Measurements from ENCODE around the gene KCNK1. TPM values are rescaled to one million over a fixed set of nuclear protein-coding genes. Genes with fewer than 3 reads are reported as not detected.

KCNK1 gene
- total RNA-seq, 1 experiment from 2014 or later: not detected

DNA sequence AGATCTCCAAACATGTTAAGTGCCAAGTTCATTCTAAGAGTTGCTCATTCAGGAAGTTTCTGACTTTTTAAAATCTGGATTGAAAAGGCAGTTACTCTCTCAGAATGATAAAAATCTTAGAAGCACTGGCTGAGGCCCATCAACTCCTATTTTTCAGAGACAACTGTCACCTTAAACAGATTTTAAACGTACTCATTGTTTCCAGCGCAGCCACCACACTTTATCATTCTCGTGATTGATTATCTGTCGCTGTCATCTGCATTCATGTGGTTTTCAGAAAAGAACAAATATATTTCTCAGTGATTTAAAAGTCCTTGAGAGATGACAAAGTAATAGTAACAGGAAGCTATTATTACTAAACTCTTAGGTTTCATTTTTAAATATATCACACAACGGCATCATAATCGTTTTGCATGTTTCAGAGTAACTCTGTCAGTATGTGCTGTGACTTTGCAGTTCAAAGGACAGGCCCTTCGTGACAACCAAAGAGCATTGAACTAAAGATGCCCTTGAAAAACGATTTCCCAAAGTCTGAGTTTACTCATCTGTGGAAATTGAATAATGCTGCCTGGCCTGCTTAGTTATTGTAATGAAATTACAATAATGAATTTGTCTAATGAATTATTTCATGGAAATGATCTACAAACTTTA is 14.9 kb upstream of the KCNK1 start:
- no TSS peak for BruUV-seq (replicated peaks)
- no peak for DNase-seq
- Histone ChIP-seq H3K4me3 (ENCODE audit: low read depth, low read length) (no peak overlapping the region), H3K9me3 (no peaks in the 10 kb centered on the region), H3K4me1 (no peaks in the 10 kb centered on the region), H3K36me3 (ENCODE audit: control insufficient read depth, insufficient read depth, low read length) (no peaks in the 10 kb centered on the region), H3K27me3 (replicated peaks; ENCODE audit: control insufficient read depth, insufficient read depth, low read length) (no peaks in the 10 kb centered on the region)
- Mint-ChIP-seq H3K9me3 (ENCODE audit: unreplicated experiment) (no peaks in the 10 kb centered on the region), H3K4me1 (ENCODE audit: low read depth, unreplicated experiment) (no peaks in the 10 kb centered on the region), H3K36me3 (ENCODE audit: insufficient read depth, unreplicated experiment) (no peaks in the 10 kb centered on the region), H3K4me3 (ENCODE audit: unreplicated experiment) (no peak overlapping the region), H3K27me3 (ENCODE audit: insufficient read depth, unreplicated experiment) (peaks cover 3% of the 10 kb centered on the region), H3K27ac (ENCODE audit: unreplicated experiment) (no peak overlapping the region)
- CTCF ChIA-PET: no interaction called here
- intact Hi-C loops (cut with micrococcal nuclease; ENCODE audit: unreplicated experiment): no loop called here
- TF ChIP-seq, protein P1, sequence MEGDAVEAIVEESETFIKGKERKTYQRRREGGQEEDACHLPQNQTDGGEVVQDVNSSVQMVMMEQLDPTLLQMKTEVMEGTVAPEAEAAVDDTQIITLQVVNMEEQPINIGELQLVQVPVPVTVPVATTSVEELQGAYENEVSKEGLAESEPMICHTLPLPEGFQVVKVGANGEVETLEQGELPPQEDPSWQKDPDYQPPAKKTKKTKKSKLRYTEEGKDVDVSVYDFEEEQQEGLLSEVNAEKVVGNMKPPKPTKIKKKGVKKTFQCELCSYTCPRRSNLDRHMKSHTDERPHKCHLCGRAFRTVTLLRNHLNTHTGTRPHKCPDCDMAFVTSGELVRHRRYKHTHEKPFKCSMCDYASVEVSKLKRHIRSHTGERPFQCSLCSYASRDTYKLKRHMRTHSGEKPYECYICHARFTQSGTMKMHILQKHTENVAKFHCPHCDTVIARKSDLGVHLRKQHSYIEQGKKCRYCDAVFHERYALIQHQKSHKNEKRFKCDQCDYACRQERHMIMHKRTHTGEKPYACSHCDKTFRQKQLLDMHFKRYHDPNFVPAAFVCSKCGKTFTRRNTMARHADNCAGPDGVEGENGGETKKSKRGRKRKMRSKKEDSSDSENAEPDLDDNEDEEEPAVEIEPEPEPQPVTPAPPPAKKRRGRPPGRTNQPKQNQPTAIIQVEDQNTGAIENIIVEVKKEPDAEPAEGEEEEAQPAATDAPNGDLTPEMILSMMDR (IDR thresholded peaks at IDR 0.05; ENCODE audit: insufficient read depth in 1 of 2, low read depth in 1 of 2, low read length in 1 of 2, severe bottlenecking in 1 of 2, unreplicated experiment in 1 of 2): no peak
- POLR2A ChIA-PET: no interaction called here

DNA sequence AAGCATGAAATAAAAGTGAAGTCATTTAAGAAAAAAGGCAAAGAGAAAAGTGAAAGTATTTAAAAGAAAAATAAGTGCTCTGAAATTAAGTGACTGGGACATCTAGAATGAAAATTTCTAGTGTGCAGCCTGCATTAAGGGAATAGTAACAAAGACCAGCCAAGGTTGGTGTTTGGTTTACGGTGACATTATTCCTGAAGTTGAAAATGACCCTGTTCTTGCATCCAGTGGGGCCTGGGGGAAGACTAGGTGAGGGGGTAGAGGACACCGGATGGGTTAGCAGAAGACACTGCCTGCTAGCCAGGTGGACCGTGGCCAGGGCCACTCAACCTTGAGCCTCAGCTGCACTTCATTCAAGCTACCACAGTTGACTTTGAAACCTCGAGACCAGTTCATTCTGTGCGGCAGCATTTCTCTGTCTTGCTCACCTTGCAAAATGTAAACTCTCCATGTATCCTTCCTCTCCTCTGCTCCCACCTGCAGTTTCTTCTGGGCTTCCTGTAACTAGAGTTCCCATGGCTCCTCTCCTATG is 14.3 kb upstream of the KCNK1 start:
- Histone ChIP-seq H3K4me3 (ENCODE audit: low read depth, low read length) (no peak overlapping the region), H3K4me1 (no peaks in the 10 kb centered on the region), H3K27me3 (replicated peaks; ENCODE audit: control insufficient read depth, insufficient read depth, low read length) (no peaks in the 10 kb centered on the region), H3K36me3 (ENCODE audit: control insufficient read depth, insufficient read depth, low read length) (no peaks in the 10 kb centered on the region), H3K9me3 (no peaks in the 10 kb centered on the region)
- no peaks in the 10 kb centered on the region for H3K4me1 Mint-ChIP-seq (ENCODE audit: low read depth, unreplicated experiment)
- H3K36me3 Mint-ChIP-seq (ENCODE audit: insufficient read depth, unreplicated experiment): no peaks in the 10 kb centered on the region
- H3K9me3 Mint-ChIP-seq (ENCODE audit: unreplicated experiment): peaks cover 5% of the 10 kb centered on the region
- ChIA-PET POLR2A (no interaction called here), CTCF (no interaction called here)
- H3K4me3 Mint-ChIP-seq (ENCODE audit: unreplicated experiment): no peak overlapping the region
- no peak for DNase-seq
- no TSS peak for BruUV-seq (replicated peaks)
- peaks cover 3% of the 10 kb centered on the region for H3K27me3 Mint-ChIP-seq (ENCODE audit: insufficient read depth, unreplicated experiment)
- TF ChIP-seq, protein P1 (IDR thresholded peaks at IDR 0.05; ENCODE audit: insufficient read depth in 1 of 2, low read depth in 1 of 2, low read length in 1 of 2, severe bottlenecking in 1 of 2, unreplicated experiment in 1 of 2): no peak
- intact Hi-C loops (cut with micrococcal nuclease; ENCODE audit: unreplicated experiment): no loop called here
- no peak overlapping the region for H3K27ac Mint-ChIP-seq (ENCODE audit: unreplicated experiment)

DNA sequence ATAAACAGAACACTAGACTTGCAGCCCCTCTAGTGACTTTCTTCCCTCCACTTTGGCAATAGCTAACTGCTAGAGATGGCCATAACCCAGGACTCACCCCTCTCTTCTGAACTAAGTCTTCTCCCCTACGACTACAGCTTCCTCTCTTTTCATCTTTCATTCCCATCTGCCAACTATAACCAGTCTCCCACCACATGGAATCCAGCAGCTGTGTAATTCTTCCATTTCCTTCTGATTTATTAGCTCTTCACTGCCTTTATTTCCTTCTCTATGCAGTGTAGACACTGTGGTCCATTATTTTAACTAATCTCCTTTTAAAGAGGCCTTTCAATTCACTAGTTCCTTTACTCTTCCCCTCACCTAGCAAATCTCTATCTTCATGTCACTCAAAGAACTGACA is 13.4 kb upstream of the KCNK1 start:
- Mint-ChIP-seq H3K27ac (ENCODE audit: unreplicated experiment) (no peak overlapping the region), H3K9me3 (ENCODE audit: unreplicated experiment) (peaks cover 8% of the 10 kb centered on the region), H3K4me1 (ENCODE audit: low read depth, unreplicated experiment) (no peaks in the 10 kb centered on the region), H3K4me3 (ENCODE audit: unreplicated experiment) (no peak overlapping the region), H3K36me3 (ENCODE audit: insufficient read depth, unreplicated experiment) (no peaks in the 10 kb centered on the region), H3K27me3 (ENCODE audit: insufficient read depth, unreplicated experiment) (peaks cover 3% of the 10 kb centered on the region)
- ChIA-PET CTCF (no interaction called here), POLR2A (no interaction called here)
- no peaks in the 10 kb centered on the region for H3K4me1 ChIP-seq
- no peak overlapping the region for H3K4me3 ChIP-seq (ENCODE audit: low read depth, low read length)
- no peaks in the 10 kb centered on the region for H3K27me3 ChIP-seq (replicated peaks; ENCODE audit: control insufficient read depth, insufficient read depth, low read length)
- intact Hi-C loops (cut with micrococcal nuclease; ENCODE audit: unreplicated experiment): no loop called here
- no peaks in the 10 kb centered on the region for H3K36me3 ChIP-seq (ENCODE audit: control insufficient read depth, insufficient read depth, low read length)
- H3K9me3 ChIP-seq: no peaks in the 10 kb centered on the region
- TF ChIP-seq, protein P1 (IDR thresholded peaks at IDR 0.05; ENCODE audit: insufficient read depth in 1 of 2, low read depth in 1 of 2, low read length in 1 of 2, severe bottlenecking in 1 of 2, unreplicated experiment in 1 of 2): no peak
- DNase-seq: no peak
- BruUV-seq (replicated peaks): no TSS peak
